HepG2 (cell line): ENCODE data around the gene LMAN2. TPM values are rescaled to one million over a fixed set of nuclear protein-coding genes. Genes with fewer than 3 reads are reported as not detected.

Experiments used
- CSRNP1 ChIP-seq: sonication (generic); formaldehyde crosslinking; IDR thresholded peaks from 2 replicates; pipeline ENCODE4 v1.8.1; 2023; ENCODE audit warnings: mild to moderate bottlenecking, missing genetic modification reagents
- FIP1L1 ChIP-seq: fragments of 200-400 bp; formaldehyde crosslinking; IDR thresholded peaks from 2 replicates; pipeline ENCODE4 v1.6.1; 2018; ENCODE audit warnings: low read depth, mild to moderate bottlenecking, low read length, moderate library complexity, borderline replicate concordance; ENCODE audit not compliant: insufficient read depth
- HOXA3 ChIP-seq: sonication (generic); formaldehyde crosslinking; IDR thresholded peaks from 2 replicates; pipeline ENCODE4 v1.5.0; 2020; ENCODE audit warnings: missing genetic modification reagents
- PAWR ChIP-seq: sonication (generic); formaldehyde crosslinking; IDR thresholded peaks from 2 replicates; pipeline ENCODE4 v1.4.0; 2020; ENCODE audit warnings: missing genetic modification reagents, mild to moderate bottlenecking, borderline replicate concordance
- POGZ ChIP-seq: sonication (generic); formaldehyde crosslinking; IDR thresholded peaks from 2 replicates; pipeline ENCODE4 v1.4.0; 2020; ENCODE audit warnings: mild to moderate bottlenecking, missing genetic modification reagents
- PRDM4 ChIP-seq: sonication (generic); formaldehyde crosslinking; IDR thresholded peaks from 2 replicates; pipeline ENCODE4 v1.9.0; 2021; ENCODE audit warnings: missing genetic modification reagents, borderline replicate concordance
- SRY ChIP-seq: sonication (generic); formaldehyde crosslinking; IDR thresholded peaks from 2 replicates; pipeline ENCODE4 v1.8.0; 2022; ENCODE audit warnings: mild to moderate bottlenecking, missing genetic modification reagents
- TBX3 ChIP-seq: fragments of 450-650 bp; IDR thresholded peaks from 2 replicates; pipeline ENCODE4 v1.6.1; 2017; ENCODE audit warnings: antibody characterized with exemption, mild to moderate bottlenecking, inconsistent platforms, borderline replicate concordance
- THRA ChIP-seq: sonication (generic); formaldehyde crosslinking; IDR thresholded peaks from 2 replicates; pipeline ENCODE4 v1.4.0; 2020; ENCODE audit warnings: missing genetic modification reagents, borderline replicate concordance
- ZBTB10 ChIP-seq: sonication (generic); formaldehyde crosslinking; IDR thresholded peaks from 2 replicates; pipeline ENCODE4 v1.4.0; 2020; ENCODE audit warnings: missing genetic modification reagents, borderline replicate concordance
- ZNF775 ChIP-seq: sonication (generic); formaldehyde crosslinking; IDR thresholded peaks from 2 replicates; pipeline ENCODE4 v1.4.0; 2020; ENCODE audit warnings: missing genetic modification reagents, mild to moderate bottlenecking, moderate library complexity, borderline replicate concordance
- ZNF776 ChIP-seq: sonication (generic); formaldehyde crosslinking; IDR thresholded peaks from 2 replicates; pipeline ENCODE4 v1.4.0; 2020; ENCODE audit warnings: mild to moderate bottlenecking, missing genetic modification reagents
- ZSCAN22 ChIP-seq: sonication (generic); formaldehyde crosslinking; IDR thresholded peaks from 2 replicates; pipeline ENCODE4 v1.4.0; 2020; ENCODE audit warnings: mild to moderate bottlenecking, missing genetic modification reagents
- ZXDC ChIP-seq: sonication (generic); formaldehyde crosslinking; IDR thresholded peaks from 2 replicates; pipeline ENCODE4 v1.5.0; 2020; ENCODE audit warnings: mild to moderate bottlenecking, missing genetic modification reagents
- polyA plus RNA-seq, 8 experiments: library from polyadenylated mRNA; depleted of rRNA in 3 of 8; stranded (reverse) in 7 of 8; unstranded in 1 of 8; fragments of >200 nt; fragmentation: Illumina TruSeq in 4 of 8; extraction: Trizol in 4 of 8; gene quantifications; 2 replicates each; pipeline versions ENCODE4 v1.2.1 to v1.2.3, GENCODE V29; 2011 to 2016; ENCODE audit warnings: low read depth in 4 of 8, missing spikeins in 1 of 8, mixed read lengths in 1 of 8; ENCODE audit not compliant: insufficient read depth in 1 of 8
- total RNA-seq, 5 experiments: library from RNA; depleted of rRNA; stranded (reverse); fragments of >200 nt; fragmentation: Illumina TruSeq; extraction: Trizol; gene quantifications; 2 replicates each; pipeline ENCODE4 v1.2.3, GENCODE V29; 2016; ENCODE audit warnings: low read depth in 1 of 5

Gene LMAN2
- total and polyA plus RNA-seq, 2 of the 13 experiments (the other 11 are each of a cell fraction or from before 2014, with no cell fraction given) = 191 to 197 TPM

- no peak for TF ChIP-seq ZNF776 (CRISPR knock-in tag)
- TF ChIP-seq PAWR = no peak
- TF ChIP-seq PRDM4 (CRISPR knock-in tag) = no peak
- no peak for TF ChIP-seq FIP1L1
- TF ChIP-seq ZNF775 (CRISPR knock-in tag) = no peak
- TF ChIP-seq POGZ (CRISPR knock-in tag) = no peak
- no peak for TF ChIP-seq THRA (CRISPR knock-in tag)
- peak; percentile 44; the same call in 1 of the 2 replicates for TF ChIP-seq ZBTB10 (CRISPR knock-in tag)
- no peak for TF ChIP-seq SRY (CRISPR knock-in tag)
- TF ChIP-seq ZSCAN22 (CRISPR knock-in tag) = no peak
- 0 out of 2 replicates have a peak, but pooled peaks have one; percentile 21 for TF ChIP-seq HOXA3 (CRISPR knock-in tag)
- TF ChIP-seq CSRNP1 = 0 out of 2 replicates have a peak, but pooled peaks have one; percentile 26
- no peak for TF ChIP-seq TBX3
- no peak for TF ChIP-seq ZXDC (CRISPR knock-in tag)
Observed at GRCh38 chr5:177377851-177378776, 26.6 kb upstream of the LMAN2 start (continued).
